Measurements from ENCODE around the gene CD300LB.
"Not testable (repeated sequence)": the region's sequence is repeated elsewhere in the genome, so short reads cannot be mapped to it uniquely, and the experiment has no call there.

CD300LB gene

DNA sequence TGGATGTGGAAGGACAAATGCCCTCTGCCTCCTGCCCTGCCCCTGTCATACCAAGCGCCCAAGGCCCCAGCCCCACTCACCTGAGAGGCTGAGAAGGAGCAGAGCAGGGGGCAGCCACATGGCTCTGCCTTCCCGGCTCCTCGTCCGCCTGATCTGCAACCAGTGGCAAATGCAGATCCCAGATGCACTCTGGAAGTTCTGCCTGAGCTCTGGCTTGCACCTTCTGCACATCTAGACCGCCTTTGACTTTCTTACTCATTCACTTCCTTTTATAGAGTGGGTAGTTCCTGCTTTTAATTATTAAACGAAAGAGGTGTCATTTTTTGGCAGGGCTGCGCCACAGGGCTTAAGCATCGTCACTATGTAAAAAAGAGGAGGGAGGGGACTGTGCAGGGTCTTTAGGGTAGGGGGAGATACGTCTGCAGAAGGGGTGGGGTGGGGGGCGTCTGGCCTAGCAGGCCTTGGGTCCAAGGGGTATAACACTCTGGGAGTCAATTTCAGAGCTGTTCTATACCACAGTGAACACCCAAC lies at the start of gene CD300LB:
Gene CD300LB, minus strand, starts transcription at position 245 of the 531 bp plus-strand sequence. Its CDS starts 125 bp downstream, at position 120.
- no peak for DNase-seq

DNA sequence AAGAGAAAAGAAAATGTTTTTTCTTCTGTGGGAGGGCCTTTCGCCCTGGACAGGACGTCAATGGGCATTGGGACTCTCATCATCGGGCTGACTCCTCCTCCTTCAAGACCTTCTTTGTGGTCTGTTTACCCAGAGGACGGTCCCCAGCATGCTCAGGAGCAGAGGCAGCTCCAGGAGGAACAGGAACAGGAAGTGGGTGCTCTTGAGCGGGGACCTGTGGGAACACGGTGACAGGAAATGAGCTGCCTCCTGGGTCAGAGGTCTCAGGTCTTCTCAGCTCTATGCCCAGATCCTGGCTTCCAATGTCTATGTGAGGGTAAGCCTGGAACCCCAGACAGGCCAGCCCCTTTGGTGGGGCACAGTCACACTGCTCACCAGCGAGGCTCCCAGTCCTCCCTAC lies 48.6 kb upstream of the CD300LB start:
- DNase-seq, result no peak

DNA sequence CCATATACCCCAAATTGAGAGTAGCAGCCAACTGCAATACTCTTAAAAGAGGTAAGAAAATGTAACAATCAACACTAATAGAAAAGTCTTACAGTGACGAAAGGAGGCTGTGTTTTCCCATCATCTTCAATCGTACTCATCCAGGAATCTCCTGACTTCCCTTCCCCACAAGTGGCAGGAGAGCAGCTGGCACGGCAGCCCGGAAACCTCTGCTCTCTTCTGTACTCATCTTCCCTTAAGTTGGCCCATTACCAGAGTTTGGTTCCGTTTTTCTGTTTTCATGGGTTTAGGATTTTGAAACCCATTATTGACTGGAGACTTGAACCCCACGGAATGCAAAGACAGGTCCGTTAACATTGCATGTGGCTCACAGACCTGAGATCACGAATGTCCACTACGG lies 47.7 kb upstream of the CD300LB start:
- DNase-seq, result no peak

GRCh38 chr17:74574489-74575142 lies 43.3 kb upstream of the CD300LB start:
- DNase-seq, result no peak

DNA sequence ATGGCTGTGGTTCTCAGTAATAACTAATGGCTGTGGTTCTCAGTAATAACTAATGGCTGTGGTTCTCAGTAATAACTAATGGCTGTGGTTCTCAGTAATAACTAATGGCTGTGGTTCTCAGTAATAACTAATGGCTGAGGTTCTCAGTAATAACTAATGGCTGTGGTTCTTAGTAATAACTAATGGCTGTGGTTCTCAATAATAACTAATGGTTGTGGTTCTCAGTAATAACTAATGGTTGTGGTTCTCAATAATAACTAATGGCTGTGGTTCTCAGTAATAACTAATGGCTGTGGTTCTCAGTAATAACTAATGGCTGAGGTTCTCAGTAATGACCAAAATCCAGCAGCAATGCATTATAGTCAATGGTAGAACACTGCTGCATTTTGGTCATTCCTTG lies 42.4 kb upstream of the CD300LB start:
- DNase-seq, result not testable (repeated sequence)

- no peak for DNase-seq
These were observed 41.9 kb upstream of the CD300LB start for GRCh38 chr17:74573169-74573568.

DNA sequence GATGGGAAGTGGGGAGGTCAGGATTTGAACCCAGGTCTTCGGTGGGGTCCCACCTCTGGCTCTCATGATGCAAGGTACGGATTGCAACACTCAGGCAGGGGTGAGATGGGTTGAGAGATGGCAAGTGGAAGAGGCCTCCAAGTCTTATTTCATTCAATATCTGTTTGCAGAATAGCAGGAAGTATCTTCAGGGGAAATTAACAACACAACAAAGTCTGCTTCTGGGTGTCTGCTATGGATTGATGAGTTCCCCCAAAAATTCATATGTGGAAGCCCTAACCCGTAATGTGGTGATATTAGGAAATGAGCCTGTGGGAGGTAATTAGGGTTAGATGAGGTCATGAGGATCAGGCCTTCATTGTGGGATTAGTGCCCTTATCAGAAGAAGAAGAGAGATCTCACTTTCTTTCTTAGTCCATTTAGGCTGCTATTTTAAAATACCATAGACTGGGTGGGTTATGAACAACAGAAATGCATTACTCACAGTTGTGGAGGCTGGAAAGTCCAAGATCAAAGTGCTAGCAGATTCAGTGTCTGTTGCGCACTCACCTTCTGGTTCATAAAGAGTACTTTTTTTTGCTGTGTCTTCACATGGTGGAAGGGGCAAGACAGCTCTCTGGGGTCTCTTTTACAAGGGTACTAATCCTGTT lies 40.5 kb upstream of the CD300LB start:
- no peak for DNase-seq

DNA sequence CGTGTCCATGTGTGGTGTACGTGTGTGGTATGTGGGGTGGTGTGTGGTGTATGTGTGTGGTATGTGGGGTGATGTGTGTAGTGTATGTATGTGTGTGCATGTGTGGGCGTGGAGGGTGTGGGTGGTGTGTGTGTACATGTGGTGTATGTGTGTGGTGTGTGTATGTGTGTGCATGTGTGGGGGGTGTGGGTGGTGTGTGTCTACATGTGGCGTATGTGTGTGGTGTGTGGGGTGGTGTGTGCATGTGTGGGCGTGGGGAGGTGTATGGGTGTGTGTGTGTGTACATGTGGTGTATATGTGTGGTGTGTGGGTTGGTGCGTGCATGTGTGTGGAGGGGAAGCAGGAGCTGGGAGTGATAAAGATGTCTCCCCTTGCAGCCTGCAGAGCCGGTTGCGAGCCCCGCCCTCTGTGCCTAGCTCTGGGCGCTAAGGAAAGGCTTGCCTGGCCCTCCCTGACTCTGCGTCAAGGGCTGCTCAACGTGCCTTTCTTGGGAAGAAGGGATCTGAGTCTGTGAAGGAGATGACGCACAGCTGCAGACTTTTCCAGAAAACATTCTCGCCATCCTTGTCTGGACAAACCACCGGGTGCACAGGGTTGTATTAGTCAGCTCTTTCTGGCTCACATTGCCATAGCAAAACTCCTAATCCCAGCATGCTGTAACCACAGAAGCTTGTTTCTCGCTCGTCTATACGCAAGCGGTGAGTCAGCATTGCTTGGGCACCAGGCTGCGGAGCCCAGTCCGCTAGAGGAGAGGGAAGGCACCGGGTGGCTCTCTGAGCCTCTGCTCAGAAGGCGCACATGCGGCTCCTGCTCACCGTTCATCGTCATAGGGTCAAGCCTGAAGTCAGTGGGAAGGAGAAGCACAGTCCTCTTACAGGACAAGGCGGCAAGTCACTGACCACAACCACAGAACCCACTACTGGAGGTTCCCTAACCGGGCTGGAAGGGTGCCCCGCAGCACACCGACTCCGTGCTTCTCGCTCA lies 38.0 kb upstream of the CD300LB start:
- no peak for DNase-seq

DNA sequence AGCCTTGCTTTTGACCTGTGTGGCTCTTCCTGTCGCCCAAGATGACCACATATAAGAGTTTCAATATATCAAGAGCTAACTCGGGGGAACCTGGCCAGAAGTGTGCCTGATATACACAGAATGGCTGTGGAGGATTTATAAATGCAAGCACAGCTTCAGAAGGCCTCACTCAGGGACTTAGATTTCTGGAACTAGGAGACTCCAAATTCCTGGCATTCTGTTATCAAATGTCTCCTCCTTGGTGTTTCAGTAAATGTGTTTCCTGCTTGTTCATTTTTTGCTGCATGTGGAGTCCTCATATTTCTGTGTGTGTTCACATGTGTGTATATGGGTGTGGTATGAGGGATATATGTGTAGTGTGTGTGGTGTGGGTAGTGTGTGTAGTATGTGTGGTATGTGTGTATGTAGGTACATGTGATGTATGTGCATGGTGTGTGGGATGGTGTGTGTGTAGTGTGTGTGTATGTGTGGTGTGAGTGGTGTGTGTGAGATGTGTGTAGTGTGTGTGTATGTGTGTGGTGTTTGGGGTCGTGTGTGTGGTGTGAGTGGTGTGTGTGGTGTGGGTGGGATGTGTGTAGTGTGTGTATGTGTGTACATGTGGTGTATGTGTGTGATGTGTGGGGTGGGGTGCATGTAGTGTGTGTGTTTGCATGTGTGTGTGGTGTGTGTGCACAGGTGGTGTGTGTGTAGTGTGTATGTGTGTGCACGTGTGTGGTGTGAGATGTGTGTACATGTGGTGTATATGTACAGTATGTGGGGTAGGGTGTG lies 37.0 kb upstream of the CD300LB start:
- no peak for DNase-seq

GRCh38 chr17:74567397-74567796 lies 36.1 kb upstream of the CD300LB start, which contains the start of gene CD300H:
Gene CD300H (minus strand): TSS chr17:74567509.
- no peak for DNase-seq

- DNase-seq, result no peak
These were observed 35.0 kb upstream of the CD300LB start for GRCh38 chr17:74566132-74566753.

DNA sequence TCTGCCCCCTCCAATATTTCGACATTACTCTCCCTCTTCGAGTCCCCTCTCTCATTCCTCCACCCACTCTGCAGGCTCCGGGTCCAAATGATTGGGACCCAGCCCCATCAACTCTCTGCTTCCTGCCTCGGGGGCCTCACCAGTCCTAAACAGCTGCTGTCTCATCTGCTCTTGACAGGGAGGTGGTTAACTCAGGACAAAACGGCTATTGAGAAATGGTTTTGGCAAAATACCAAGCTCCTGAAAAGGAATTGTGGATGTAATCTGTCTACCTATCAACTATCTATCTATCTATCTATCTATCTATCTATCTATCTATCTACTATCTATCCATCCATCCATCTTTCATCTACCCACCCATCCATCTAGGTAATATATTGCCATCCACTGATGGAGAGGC lies 33.9 kb upstream of the CD300LB start:
- no peak for DNase-seq

- DNase-seq, result no peak
These were observed 32.1 kb upstream of the CD300LB start for GRCh38 chr17:74563358-74563757.

- no peak for DNase-seq
These were observed 30.3 kb upstream of the CD300LB start for GRCh38 chr17:74561586-74561985.

GRCh38 chr17:74558882-74559519 lies 27.7 kb upstream of the CD300LB start:
- DNase-seq, result no peak

DNA sequence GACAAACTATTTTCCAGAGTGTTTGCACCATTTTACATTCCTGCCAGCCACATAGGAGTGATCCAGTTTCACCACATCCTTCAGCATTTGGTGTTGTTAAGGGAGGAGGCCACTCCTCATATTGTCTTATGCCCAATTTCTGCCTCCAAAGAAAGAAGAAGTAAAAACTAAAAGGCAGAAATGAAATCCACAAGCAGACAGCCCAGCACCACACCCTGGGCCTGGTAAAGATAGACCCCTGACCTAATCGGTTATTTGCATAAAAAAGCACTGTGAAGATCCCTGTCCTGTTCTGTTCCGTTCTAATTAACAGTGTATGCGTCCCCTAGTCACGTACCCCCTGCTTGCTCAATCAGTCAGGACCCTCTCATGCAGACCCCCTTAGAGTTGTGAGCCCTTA lies 27.1 kb upstream of the CD300LB start:
- not testable (repeated sequence) for DNase-seq

DNA sequence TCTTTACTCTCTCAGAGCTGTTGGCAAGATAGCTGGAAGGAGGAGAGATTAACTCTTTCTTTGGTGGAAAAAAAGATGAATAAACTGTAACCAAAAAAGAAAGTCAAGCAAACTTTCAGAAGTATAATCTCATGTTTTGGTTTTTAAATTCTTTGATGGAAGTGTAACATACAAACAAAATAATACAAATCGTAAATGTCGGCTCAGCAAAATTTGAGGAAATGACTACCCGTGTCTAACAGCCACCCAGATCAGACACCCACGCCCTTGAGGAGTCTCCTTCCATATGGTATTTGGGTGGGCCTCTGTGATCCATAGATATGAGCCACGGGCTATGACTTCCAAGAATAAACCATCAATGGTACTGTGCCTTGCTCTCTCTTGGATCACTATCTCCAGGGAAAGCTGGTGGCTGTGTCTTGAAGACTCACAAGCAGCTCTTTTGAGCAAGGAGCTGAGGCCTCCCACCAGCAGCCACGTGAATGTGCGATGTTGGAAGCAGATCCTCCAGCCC lies 24.2 kb upstream of the CD300LB start:
- DNase-seq, result no peak

- DNase-seq, result no peak
These were observed 23.6 kb upstream of the CD300LB start for GRCh38 chr17:74554909-74555308.

- no peak for DNase-seq
These were observed 20.8 kb upstream of the CD300LB start for GRCh38 chr17:74552037-74552436.

- DNase-seq, result no peak
These were observed 19.3 kb upstream of the CD300LB start for GRCh38 chr17:74550602-74551001.

DNA sequence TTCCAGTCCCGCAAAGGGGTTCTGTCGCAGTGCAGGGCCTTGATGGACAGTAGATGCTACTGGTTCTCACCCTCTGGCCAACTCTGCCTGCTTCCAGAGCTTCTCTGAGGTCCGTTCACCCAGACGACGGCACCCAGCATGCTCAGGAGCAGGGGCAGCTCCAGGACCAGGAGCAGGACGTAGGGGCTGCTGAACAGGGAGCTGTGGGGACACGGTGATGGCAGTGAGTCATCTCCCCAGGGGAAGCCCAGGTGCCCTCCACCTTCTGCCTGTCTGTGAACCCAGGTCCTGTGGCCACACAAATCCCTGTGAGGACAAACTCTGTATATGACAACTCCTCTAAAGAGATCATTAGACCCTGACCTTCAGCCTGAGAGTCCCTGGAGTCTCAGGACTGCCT lies 18.1 kb upstream of the CD300LB start:
- DNase-seq, result no peak

Data from NCI-H2081 treated with DMSO at 0.1 percent for 48 hours (cell line).